OCI-LY7 (cell line): ENCODE results near the gene MTNR1A. TPM values are rescaled to one million over a fixed set of nuclear protein-coding genes. Genes with fewer than 3 reads are reported as not detected.

Experiments used
- BruUV-seq: library from RNA; stranded (reverse); fragments of 400-500 nt; replicated peaks from 2 replicates; lab custom pipeline; 2021; lab: Mats Ljungman, UMichigan
- CTCF ChIA-PET: fragments of 300-600 bp; sonication (Branson Sonifier 250); formaldehyde crosslinking; loops from one replicate; lab custom pipeline; 2022; ENCODE audit warnings: antibody characterized with exemption; ENCODE audit not compliant: unreplicated experiment; lab: Charles Lee
- POLR2A ChIA-PET: fragments of 300-600 bp; sonication (Branson Sonifier 250); formaldehyde crosslinking; loops from one replicate; lab custom pipeline; 2022; ENCODE audit warnings: antibody characterized with exemption; lab: Charles Lee
- DNase-seq: peaks from one replicate; pipeline ENCODE4 v3.0.0-alpha.2; 2015; ENCODE audit warnings: low spot score
- H2AFZ ChIP-seq: fragments of 200-600 bp; sonication (generic), shearing (Covaris generic); 2 replicates; pipeline ENCODE4 v1.6.1; 2014; ENCODE audit warnings: mild to moderate bottlenecking, antibody characterized with exemption, low read length, moderate library complexity
- H3K27ac ChIP-seq: fragments of 200-600 bp; sonication (generic); 2 replicates; pipeline ENCODE4 v1.5.1; 2014; ENCODE audit warnings: mixed run types, low read depth, mild to moderate bottlenecking, moderate library complexity, low read length, inconsistent platforms; ENCODE audit not compliant: poor library complexity, severe bottlenecking
- H3K36me3 ChIP-seq: fragments of 200-600 bp; sonication (generic); 2 replicates; pipeline ENCODE4 v1.6.1; 2014; ENCODE audit warnings: mild to moderate bottlenecking, antibody characterized with exemption, low read length, moderate library complexity, mixed read lengths; ENCODE audit not compliant: insufficient read depth
- H3K4me1 ChIP-seq: fragments of 200-600 bp; sonication (generic); 2 replicates; pipeline ENCODE4 v1.5.1; 2014; ENCODE audit warnings: mild to moderate bottlenecking, low read length; ENCODE audit not compliant: insufficient read depth, poor library complexity, severe bottlenecking
- H3K4me2 ChIP-seq: fragments of 200-600 bp; sonication (generic); 2 replicates; pipeline ENCODE4 v1.6.1; 2014; ENCODE audit warnings: mild to moderate bottlenecking, low read length
- H3K4me3 ChIP-seq: fragments of 200-600 bp; sonication (generic); 2 replicates; pipeline ENCODE4 v1.5.1; 2014; ENCODE audit warnings: mild to moderate bottlenecking, low read depth, low read length; ENCODE audit not compliant: poor library complexity, severe bottlenecking
- H3K79me2 ChIP-seq: fragments of 200-600 bp; sonication (generic); 2 replicates; pipeline ENCODE4 v1.6.1; 2016; ENCODE audit warnings: low read depth, mild to moderate bottlenecking, low read length, moderate library complexity, mixed read lengths; ENCODE audit not compliant: insufficient read depth
- H3K9me2 ChIP-seq: fragments of 200-600 bp; sonication (generic); 2 replicates; pipeline ENCODE4 v1.6.1; 2016; ENCODE audit warnings: mild to moderate bottlenecking, low read length, mixed read lengths; ENCODE audit not compliant: insufficient read depth
- H3K9me3 ChIP-seq: fragments of 200-600 bp; sonication (generic); 2 replicates; pipeline ENCODE4 v1.6.1; 2014; ENCODE audit warnings: mild to moderate bottlenecking, mixed run types, low read length, mixed read lengths
- H4K20me1 ChIP-seq: fragments of 200-600 bp; sonication (generic); 2 replicates; pipeline ENCODE4 v1.6.1; 2014; ENCODE audit warnings: mild to moderate bottlenecking, antibody characterized with exemption, low read length, moderate library complexity, mixed read lengths; ENCODE audit not compliant: insufficient read depth
- EZH2phosphoT487 ChIP-seq: fragments of 200-600 bp; sonication (generic); IDR thresholded peaks from 2 replicates; pipeline ENCODE4 v1.6.1; 2018; ENCODE audit warnings: low read depth, borderline replicate concordance, mild to moderate bottlenecking, mixed run types, antibody characterized with exemption, low read length, moderate library complexity, mixed read lengths
- intact Hi-C: fragments of 100-400 bp; cut with micrococcal nuclease; formaldehyde crosslinking; loops from one replicate; pipeline ENCODE4 v1.10.0; 2022; ENCODE audit not compliant: unreplicated experiment
- total RNA-seq, 2 experiments: library from RNA; depleted of rRNA in 1 of 2; stranded (reverse); fragments of >200 nt in 1 of 2; shearing (Covaris generic) in 1 of 2; gene quantifications; 2 replicates each; pipeline ENCODE4 v1.2.3, GENCODE V29; 2014 to 2022
- TF ChIP-seq, protein P1 (sequence below): fragments of 200-600 bp; sonication (generic); conservative IDR thresholded peaks from 2 replicates; pipeline ENCODE4 v1.5.1; 2014; ENCODE audit warnings: mild to moderate bottlenecking, antibody characterized with exemption, low read length, moderate library complexity, mixed read lengths

Gene MTNR1A
- total RNA-seq, 2 experiments from 2014 or later, result not detected

DNA sequence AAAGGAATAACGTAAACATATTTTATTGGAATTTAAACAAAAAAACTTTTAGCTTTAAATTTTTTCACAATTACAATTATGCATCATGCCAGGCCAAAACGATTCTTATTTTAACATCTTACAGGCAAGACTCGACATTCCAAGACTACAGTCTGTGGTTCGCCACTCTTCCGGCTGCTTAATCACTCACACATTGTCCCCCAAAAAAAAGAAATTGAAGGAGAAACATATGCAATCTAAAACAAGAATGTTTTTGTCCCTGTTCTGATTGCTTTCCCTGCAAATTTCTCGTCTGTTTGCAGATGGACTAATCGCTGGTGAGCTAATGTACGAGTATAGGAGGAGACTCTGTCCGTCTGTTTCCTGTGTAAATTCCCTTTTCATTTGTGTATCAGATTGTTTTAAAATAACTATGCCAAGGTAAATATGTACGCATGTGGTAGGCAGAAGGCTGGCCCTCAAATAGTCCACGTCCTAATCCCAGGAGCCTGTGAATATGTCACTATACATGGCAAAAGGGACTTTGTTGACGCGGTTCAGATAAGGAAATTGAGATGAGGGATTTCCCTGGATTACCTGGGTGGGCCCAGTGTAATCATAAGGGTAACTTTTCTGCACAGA lies 37.7 kb upstream of the MTNR1A start:
- no peak for DNase-seq
- no peaks in the 10 kb centered on the region for H3K9me3 ChIP-seq
- H3K79me2 ChIP-seq, result no peaks in the 10 kb centered on the region
- BruUV-seq, result no TSS peak
- H3K36me3 ChIP-seq, result no peaks in the 10 kb centered on the region
- intact Hi-C loops, result no loop called here
- no peaks in the 10 kb centered on the region for H3K4me1 ChIP-seq
- ChIA-PET CTCF (no interaction called here), POLR2A (interaction anchor here (0.7 to 0.9 kb wide), 3 partner anchors 17 to 1979 kb away, joined by 3 to 4 read pairs (median 4); no protein-coding TSS in a partner anchor)
- no peaks in the 10 kb centered on the region for H3K9me2 ChIP-seq
- H3K4me2 ChIP-seq, result no peak overlapping the region
- H3K4me3 ChIP-seq, result no peak overlapping the region
- no peak overlapping the region for H2AFZ ChIP-seq
- H3K27ac ChIP-seq, result no peak overlapping the region
- TF ChIP-seq, protein P1, sequence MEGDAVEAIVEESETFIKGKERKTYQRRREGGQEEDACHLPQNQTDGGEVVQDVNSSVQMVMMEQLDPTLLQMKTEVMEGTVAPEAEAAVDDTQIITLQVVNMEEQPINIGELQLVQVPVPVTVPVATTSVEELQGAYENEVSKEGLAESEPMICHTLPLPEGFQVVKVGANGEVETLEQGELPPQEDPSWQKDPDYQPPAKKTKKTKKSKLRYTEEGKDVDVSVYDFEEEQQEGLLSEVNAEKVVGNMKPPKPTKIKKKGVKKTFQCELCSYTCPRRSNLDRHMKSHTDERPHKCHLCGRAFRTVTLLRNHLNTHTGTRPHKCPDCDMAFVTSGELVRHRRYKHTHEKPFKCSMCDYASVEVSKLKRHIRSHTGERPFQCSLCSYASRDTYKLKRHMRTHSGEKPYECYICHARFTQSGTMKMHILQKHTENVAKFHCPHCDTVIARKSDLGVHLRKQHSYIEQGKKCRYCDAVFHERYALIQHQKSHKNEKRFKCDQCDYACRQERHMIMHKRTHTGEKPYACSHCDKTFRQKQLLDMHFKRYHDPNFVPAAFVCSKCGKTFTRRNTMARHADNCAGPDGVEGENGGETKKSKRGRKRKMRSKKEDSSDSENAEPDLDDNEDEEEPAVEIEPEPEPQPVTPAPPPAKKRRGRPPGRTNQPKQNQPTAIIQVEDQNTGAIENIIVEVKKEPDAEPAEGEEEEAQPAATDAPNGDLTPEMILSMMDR, result no peak
- no peak for TF ChIP-seq EZH2phosphoT487
- no peaks in the 10 kb centered on the region for H4K20me1 ChIP-seq

DNA sequence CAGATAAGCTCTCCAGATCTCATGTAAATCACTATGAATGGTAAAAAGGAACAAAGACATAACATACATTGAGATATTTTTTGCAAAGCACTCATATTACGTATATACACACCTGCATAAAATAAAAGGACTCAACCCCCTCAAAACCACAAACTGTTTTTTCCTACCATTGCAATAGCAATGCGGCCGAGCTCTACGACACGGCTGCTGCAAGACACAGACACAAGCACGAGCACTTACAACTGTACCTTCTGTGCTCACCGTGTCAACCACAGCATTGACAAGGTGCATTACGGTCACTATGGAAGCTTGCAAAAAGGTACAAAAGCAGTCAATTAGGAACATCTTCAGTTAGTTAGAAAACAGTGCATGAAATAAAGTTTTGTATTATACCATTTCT lies 37.1 kb upstream of the MTNR1A start:
- H3K9me3 ChIP-seq, result no peaks in the 10 kb centered on the region
- no peaks in the 10 kb centered on the region for H3K4me1 ChIP-seq
- DNase-seq, result no peak
- no peak overlapping the region for H2AFZ ChIP-seq
- CTCF ChIA-PET, result no interaction called here
- BruUV-seq, result no TSS peak
- H3K79me2 ChIP-seq, result no peaks in the 10 kb centered on the region
- POLR2A ChIA-PET, result interaction anchor here (0.7 to 0.9 kb wide), 2 partner anchors 113 to 1980 kb away, joined by 3 to 4 read pairs; no protein-coding TSS in a partner anchor
- H3K4me3 ChIP-seq, result no peak overlapping the region
- no peaks in the 10 kb centered on the region for H3K36me3 ChIP-seq
- no peak overlapping the region for H3K4me2 ChIP-seq
- H4K20me1 ChIP-seq, result no peaks in the 10 kb centered on the region
- intact Hi-C loops, result no loop called here
- H3K9me2 ChIP-seq, result no peaks in the 10 kb centered on the region
- TF ChIP-seq EZH2phosphoT487, result no peak
- TF ChIP-seq, protein P1, result no peak
- H3K27ac ChIP-seq, result no peak overlapping the region

DNA sequence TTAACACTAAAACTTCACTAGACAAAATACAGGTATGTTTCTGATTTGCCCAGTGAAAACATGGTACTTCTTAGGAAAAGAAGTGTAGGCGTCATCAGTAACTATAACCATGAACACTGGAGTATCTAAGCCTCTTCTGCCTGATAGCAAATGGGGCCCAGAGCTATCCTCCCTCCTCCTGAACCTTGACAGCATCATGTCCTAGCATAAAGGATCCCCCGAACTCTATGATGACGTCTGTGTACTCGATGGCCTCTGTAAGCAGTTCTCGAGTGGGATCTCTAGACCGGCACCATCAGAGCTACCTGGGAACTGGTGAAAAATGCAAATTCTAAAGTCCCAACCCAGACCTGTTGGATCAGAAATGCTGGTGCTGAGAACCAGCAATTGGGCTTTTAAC lies 36.3 kb upstream of the MTNR1A start:
- no TSS peak for BruUV-seq

More for the DNA sequence above, 36.3 kb upstream of the MTNR1A start:
- Histone ChIP-seq H3K9me2 (no peaks in the 10 kb centered on the region), H3K79me2 (no peaks in the 10 kb centered on the region), H4K20me1 (no peaks in the 10 kb centered on the region), H2AFZ (no peak overlapping the region), H3K4me2 (no peak overlapping the region), H3K36me3 (no peaks in the 10 kb centered on the region), H3K4me3 (no peak overlapping the region), H3K27ac (no peak overlapping the region), H3K4me1 (no peaks in the 10 kb centered on the region), H3K9me3 (no peaks in the 10 kb centered on the region)
- POLR2A ChIA-PET, result no interaction called here
- CTCF ChIA-PET, result no interaction called here
- intact Hi-C loops, result no loop called here
- DNase-seq, result no peak
- no peak for TF ChIP-seq EZH2phosphoT487
- TF ChIP-seq, protein P1, result no peak
